ENCODE results near the gene FMNL2. TPM values are rescaled to one million over a fixed set of nuclear protein-coding genes. Genes with fewer than 3 reads are reported as not detected.

The FMNL2 gene
- total RNA-seq, 1 experiment from 2014 or later: 98.0 TPM

- no peak for DNase-seq (ENCODE audit: extremely low read depth, low read depth)
Measured at GRCh38 chr2:152544638-152545037, 209.7 kb downstream of the FMNL2 start.

GRCh38 chr2:152546230-152546837, 211.4 kb downstream of the FMNL2 start:
- DNase-seq (ENCODE audit: extremely low read depth, low read depth): no peak

GRCh38 chr2:152548111-152548875, 213.3 kb downstream of the FMNL2 start:
- no peak for DNase-seq (ENCODE audit: extremely low read depth, low read depth)

- no peak for DNase-seq (ENCODE audit: extremely low read depth, low read depth)
Measured at GRCh38 chr2:152548996-152549395, 214.0 kb downstream of the FMNL2 start.

- DNase-seq (ENCODE audit: extremely low read depth, low read depth): no peak
Measured at GRCh38 chr2:152549423-152549822, 214.4 kb downstream of the FMNL2 start.

GRCh38 chr2:152550386-152550785, 215.4 kb downstream of the FMNL2 start:
- no peak for DNase-seq (ENCODE audit: extremely low read depth, low read depth)

GRCh38 chr2:152552888-152553287, 217.9 kb downstream of the FMNL2 start:
- DNase-seq (ENCODE audit: extremely low read depth, low read depth): no peak

- no peak for DNase-seq (ENCODE audit: extremely low read depth, low read depth)
Measured at GRCh38 chr2:152553518-152553917, 218.5 kb downstream of the FMNL2 start.

GRCh38 chr2:152555048-152555447, 220.1 kb downstream of the FMNL2 start:
- DNase-seq (ENCODE audit: extremely low read depth, low read depth): peak; percentile 5

- no peak for DNase-seq (ENCODE audit: extremely low read depth, low read depth)
Measured at GRCh38 chr2:152556506-152556905, 221.5 kb downstream of the FMNL2 start.

- DNase-seq (ENCODE audit: extremely low read depth, low read depth): no peak
Measured at GRCh38 chr2:152557273-152557888, 222.4 kb downstream of the FMNL2 start.

GRCh38 chr2:152558158-152558984, 223.4 kb downstream of the FMNL2 start:
- no peak for DNase-seq (ENCODE audit: extremely low read depth, low read depth)

GRCh38 chr2:152559008-152559407, 224.0 kb downstream of the FMNL2 start:
- no peak for DNase-seq (ENCODE audit: extremely low read depth, low read depth)

- DNase-seq (ENCODE audit: extremely low read depth, low read depth): no peak
Measured at GRCh38 chr2:152560166-152560565, 225.2 kb downstream of the FMNL2 start.

- no peak for DNase-seq (ENCODE audit: extremely low read depth, low read depth)
Measured at GRCh38 chr2:152560873-152561595, 226.1 kb downstream of the FMNL2 start.

GRCh38 chr2:152562198-152562884, 227.4 kb downstream of the FMNL2 start:
- no peak for DNase-seq (ENCODE audit: extremely low read depth, low read depth)

- DNase-seq (ENCODE audit: extremely low read depth, low read depth): no peak
Measured at GRCh38 chr2:152563764-152564163, 228.8 kb downstream of the FMNL2 start.

GRCh38 chr2:152564754-152565551, 230.0 kb downstream of the FMNL2 start:
- no peak for DNase-seq (ENCODE audit: extremely low read depth, low read depth)

All from NCI-H460 (cell line).